Measurements from ENCODE around the gene VWA3A.

DNA sequence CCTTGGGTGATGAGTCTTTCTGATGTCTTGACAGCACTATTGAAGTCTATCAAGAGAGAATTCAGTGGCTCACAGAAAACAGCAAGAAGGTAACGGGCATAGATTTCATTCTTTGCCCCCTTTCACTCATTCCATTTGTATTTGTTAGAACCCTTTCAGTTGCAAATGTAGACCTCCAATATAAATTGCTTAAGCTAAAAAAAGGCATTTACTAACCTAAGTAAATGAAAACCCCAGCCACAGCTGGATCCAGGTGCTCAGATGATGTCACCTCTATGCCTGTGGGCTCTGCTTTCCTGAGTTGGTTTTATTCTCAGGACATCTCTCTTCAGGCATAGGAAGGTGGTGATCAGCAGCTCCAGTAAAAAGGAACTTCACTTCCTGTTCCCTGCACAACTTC is 11.1 kb downstream of the VWA3A start:
- TF ChIP-seq, protein P1, sequence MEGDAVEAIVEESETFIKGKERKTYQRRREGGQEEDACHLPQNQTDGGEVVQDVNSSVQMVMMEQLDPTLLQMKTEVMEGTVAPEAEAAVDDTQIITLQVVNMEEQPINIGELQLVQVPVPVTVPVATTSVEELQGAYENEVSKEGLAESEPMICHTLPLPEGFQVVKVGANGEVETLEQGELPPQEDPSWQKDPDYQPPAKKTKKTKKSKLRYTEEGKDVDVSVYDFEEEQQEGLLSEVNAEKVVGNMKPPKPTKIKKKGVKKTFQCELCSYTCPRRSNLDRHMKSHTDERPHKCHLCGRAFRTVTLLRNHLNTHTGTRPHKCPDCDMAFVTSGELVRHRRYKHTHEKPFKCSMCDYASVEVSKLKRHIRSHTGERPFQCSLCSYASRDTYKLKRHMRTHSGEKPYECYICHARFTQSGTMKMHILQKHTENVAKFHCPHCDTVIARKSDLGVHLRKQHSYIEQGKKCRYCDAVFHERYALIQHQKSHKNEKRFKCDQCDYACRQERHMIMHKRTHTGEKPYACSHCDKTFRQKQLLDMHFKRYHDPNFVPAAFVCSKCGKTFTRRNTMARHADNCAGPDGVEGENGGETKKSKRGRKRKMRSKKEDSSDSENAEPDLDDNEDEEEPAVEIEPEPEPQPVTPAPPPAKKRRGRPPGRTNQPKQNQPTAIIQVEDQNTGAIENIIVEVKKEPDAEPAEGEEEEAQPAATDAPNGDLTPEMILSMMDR (IDR thresholded peaks at IDR 0.05; ENCODE audit: insufficient read depth, low read depth, low read length) = no peak
- TF ChIP-seq EZH2 (IDR thresholded peaks at IDR 0.05; ENCODE audit: insufficient read depth, low read length) = no peak
